ENCODE data around the gene APCDD1. TPM values are rescaled to one million over a fixed set of nuclear protein-coding genes. Genes with fewer than 3 reads are reported as not detected.

APCDD1 gene
- total and polyA plus RNA-seq, 8 donors, result 27.6 to 168 (median 136) TPM

GRCh38 chr18:10420561-10421352 lies 33.7 kb upstream of the APCDD1 start:
- intact Hi-C loops (cut with DNase I), result no loop called here
- TF ChIP-seq CTCF (IDR thresholded peaks at IDR 0.05), result no peak
- ATAC-seq, result peak; percentile 27

DNA sequence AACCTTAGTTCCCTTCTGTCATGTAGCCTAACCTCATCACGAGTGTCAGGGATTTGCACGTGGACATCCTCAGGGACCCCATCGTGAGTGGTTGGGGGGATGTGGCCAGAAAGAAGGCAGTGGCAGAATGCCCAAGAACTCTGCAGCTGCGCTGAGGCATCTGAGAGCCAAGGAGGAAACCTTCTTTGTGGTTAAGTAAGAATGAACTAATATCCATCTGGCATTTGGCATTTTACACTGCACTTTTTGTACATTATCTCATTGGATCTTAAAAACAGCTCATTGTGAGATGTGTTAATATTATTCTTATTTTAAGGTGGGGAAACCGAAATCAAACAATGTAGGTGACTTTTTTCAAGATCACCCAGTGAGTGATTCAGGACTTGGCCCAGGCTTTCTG lies 32.6 kb upstream of the APCDD1 start:
- DNase-seq (no peak), ATAC-seq (no peak)
- intact Hi-C loops (cut with DNase I), result no loop called here

More at GRCh38 chr18:10420561-10421352, 33.7 kb upstream of the APCDD1 start:
- Histone ChIP-seq H3K9me3 (peaks cover 0 to 3% of the 10 kb centered on the region in 2 donors), H3K27me3 (peaks cover 0 to 8% of the 10 kb centered on the region in 2 donors), H3K4me1 (no peaks in the 10 kb centered on the region), H3K36me3 (no peaks in the 10 kb centered on the region), H3K27ac (no peak overlapping the region), H3K4me3 (no peak overlapping the region)
- no peak for DNase-seq

DNA sequence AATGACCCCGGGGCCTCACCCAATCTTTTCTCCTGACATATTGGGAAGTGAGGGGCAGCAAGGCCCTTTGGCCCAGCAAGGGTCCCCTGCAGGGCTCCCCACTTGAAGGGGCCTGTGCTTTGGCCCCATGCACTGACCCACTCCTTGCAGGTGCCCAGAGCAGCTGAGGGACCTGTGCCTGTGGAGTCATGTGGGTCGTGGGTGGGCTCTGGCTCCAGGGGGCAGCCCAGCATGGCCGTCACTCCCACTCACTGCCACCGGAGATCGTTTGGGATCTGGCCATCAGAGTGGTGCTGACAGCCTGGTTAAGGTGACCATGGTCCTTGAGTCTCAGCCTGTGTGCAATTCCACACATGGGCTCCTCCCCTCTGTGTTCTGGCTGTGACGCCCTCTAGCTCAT lies 31.7 kb upstream of the APCDD1 start:
- Histone ChIP-seq H3K4me1 (no peaks in the 10 kb centered on the region), H3K27me3 (peaks cover 0 to 8% of the 10 kb centered on the region in 2 donors), H3K27ac (no peak overlapping the region), H3K9me3 (peaks cover 0 to 3% of the 10 kb centered on the region in 2 donors), H3K36me3 (no peaks in the 10 kb centered on the region), H3K4me3 (no peak overlapping the region)
- ATAC-seq (no peak), DNase-seq (no peak)
- TF ChIP-seq CTCF (IDR thresholded peaks at IDR 0.05), result no peak
- intact Hi-C loops (cut with DNase I), result no loop called here

More for the DNA sequence above, 32.6 kb upstream of the APCDD1 start:
- Histone ChIP-seq H3K27ac (no peak overlapping the region), H3K4me3 (no peak overlapping the region), H3K27me3 (peaks cover 0 to 8% of the 10 kb centered on the region in 2 donors), H3K4me1 (no peaks in the 10 kb centered on the region), H3K9me3 (peaks cover 0 to 3% of the 10 kb centered on the region in 2 donors), H3K36me3 (no peaks in the 10 kb centered on the region)
- TF ChIP-seq CTCF (IDR thresholded peaks at IDR 0.05), result no peak

DNA sequence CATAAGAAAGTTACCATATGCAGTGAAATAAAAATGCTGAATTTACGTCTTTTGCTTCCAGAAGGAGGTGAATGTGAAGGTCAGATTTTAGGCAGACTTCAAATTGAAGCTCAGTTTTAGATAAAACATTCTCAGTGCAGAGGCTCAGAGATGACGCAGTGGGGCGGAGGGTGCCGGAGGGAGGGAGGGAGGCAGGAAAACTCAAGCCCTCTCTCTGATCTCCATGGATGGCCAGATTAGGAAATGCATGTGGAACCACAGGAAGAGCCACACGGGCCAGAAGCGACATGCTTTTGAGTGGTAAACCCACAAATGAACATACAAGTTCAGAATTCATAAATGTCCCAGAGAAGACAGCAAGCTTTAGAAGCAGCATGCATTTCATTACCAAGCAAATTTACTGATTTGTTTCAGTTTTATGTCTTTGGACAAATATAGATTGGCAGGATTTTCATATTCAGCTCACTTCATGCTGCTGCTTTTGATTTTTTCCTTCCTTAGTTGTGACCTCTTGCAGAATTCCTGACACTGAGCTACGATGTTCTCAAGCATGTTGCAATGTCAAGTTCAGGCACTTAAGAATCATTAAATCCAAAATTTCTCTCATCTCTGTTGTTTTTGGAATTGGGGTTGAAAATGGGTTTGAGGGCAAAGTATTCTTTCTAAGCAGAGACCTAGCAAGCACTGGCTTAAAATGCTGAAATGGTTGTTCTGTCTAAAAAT lies 29.7 kb upstream of the APCDD1 start:
- H3K36me3 ChIP-seq, result no peaks in the 10 kb centered on the region
- peak overlapping the region in 1 of 2 donors; percentile 35 for H3K27ac ChIP-seq
- peak in 1 of 4 donors; percentile 50 for DNase-seq
- H3K9me3 ChIP-seq, result peaks cover 0 to 3% of the 10 kb centered on the region in 2 donors
- intact Hi-C loops (cut with DNase I), result no loop called here
- TF ChIP-seq CTCF (IDR thresholded peaks at IDR 0.05), result no peak
- H3K27me3 ChIP-seq, result peaks cover 0 to 8% of the 10 kb centered on the region in 2 donors
- no peak overlapping the region for H3K4me3 ChIP-seq
- no peaks in the 10 kb centered on the region for H3K4me1 ChIP-seq
- ATAC-seq, result peak; percentile 42

- no peak overlapping the region for H3K27ac ChIP-seq
- H3K4me1 ChIP-seq, result no peaks in the 10 kb centered on the region
- no peak for DNase-seq
- no peak for ATAC-seq
- H3K27me3 ChIP-seq, result no peaks in the 10 kb centered on the region
- H3K9me3 ChIP-seq, result no peaks in the 10 kb centered on the region
- intact Hi-C loops (cut with DNase I), result no loop called here
- no peak overlapping the region for H3K4me3 ChIP-seq
- H3K36me3 ChIP-seq, result no peaks in the 10 kb centered on the region
- TF ChIP-seq CTCF (IDR thresholded peaks at IDR 0.05), result no peak
Measured at GRCh38 chr18:10430677-10431076, 23.8 kb upstream of the APCDD1 start.
